Ishikawa (cell line): ENCODE measurements around the gene ALAD.

Source experiments
- CEBPB ChIP-seq: IDR thresholded peaks from 2 replicates; pipeline ENCODE4 v1.6.1; 2012
- CREB1 ChIP-seq: IDR thresholded peaks from 2 replicates; pipeline ENCODE4 v1.6.1; 2012; ENCODE audit warnings: low read depth
- EGR1 ChIP-seq: IDR thresholded peaks from 2 replicates; pipeline ENCODE4 v1.6.1; 2012
- EP300 ChIP-seq: IDR thresholded peaks from 2 replicates; pipeline ENCODE4 v1.6.1; 2012; ENCODE audit warnings: borderline replicate concordance
- FOXM1 ChIP-seq: IDR thresholded peaks from 2 replicates; pipeline ENCODE4 v1.6.1; 2012; ENCODE audit warnings: low read depth, borderline replicate concordance
- MAX ChIP-seq: IDR thresholded peaks from 2 replicates; pipeline ENCODE4 v1.6.1; 2012
- NFIC ChIP-seq: IDR thresholded peaks from 2 replicates; pipeline ENCODE4 v1.6.1; 2012
- RAD21 ChIP-seq: IDR thresholded peaks from 2 replicates; pipeline ENCODE4 v1.6.1; 2012; ENCODE audit warnings: low read depth
- REST ChIP-seq: IDR thresholded peaks from 2 replicates; pipeline ENCODE4 v1.6.1; 2012; ENCODE audit warnings: low read depth, mild to moderate bottlenecking
- TAF1 ChIP-seq: IDR thresholded peaks from 2 replicates; pipeline ENCODE4 v1.6.1; 2012; ENCODE audit warnings: low read depth, mild to moderate bottlenecking
- TCF12 ChIP-seq: IDR thresholded peaks from 2 replicates; pipeline ENCODE4 v1.6.1; 2012; ENCODE audit warnings: low read depth
- TEAD4 ChIP-seq: IDR thresholded peaks from 2 replicates; pipeline ENCODE4 v1.6.1; 2012
- USF1 ChIP-seq: IDR thresholded peaks from 2 replicates; pipeline ENCODE4 v1.6.1; 2012
- YY1 ChIP-seq: IDR thresholded peaks from 2 replicates; pipeline ENCODE4 v1.6.1; 2012; ENCODE audit warnings: low read depth
- ZBTB7A ChIP-seq: IDR thresholded peaks from 2 replicates; pipeline ENCODE4 v1.6.1; 2012; ENCODE audit warnings: low read depth

ALAD gene

GRCh38 chr9:113397203-113397631 lies 3.9 kb downstream of the ALAD start:
- TF ChIP-seq CREB1: no peak
- no peak for TF ChIP-seq CEBPB
- no peak for TF ChIP-seq RAD21
- no peak for TF ChIP-seq ZBTB7A
- TF ChIP-seq FOXM1: no peak
- no peak for TF ChIP-seq EP300
- no peak for TF ChIP-seq TAF1
- no peak for TF ChIP-seq TEAD4
- TF ChIP-seq EGR1: no peak
- no peak for TF ChIP-seq YY1
- TF ChIP-seq MAX: no peak
- TF ChIP-seq REST: no peak
- TF ChIP-seq TCF12: no peak
- no peak for TF ChIP-seq NFIC
- no peak for TF ChIP-seq USF1

- TF ChIP-seq CEBPB: no peak
- TF ChIP-seq TAF1: no peak
- TF ChIP-seq EGR1: no peak
- no peak for TF ChIP-seq FOXM1
- no peak for TF ChIP-seq TCF12
- TF ChIP-seq ZBTB7A: no peak
- no peak for TF ChIP-seq TEAD4
- TF ChIP-seq NFIC: no peak
- TF ChIP-seq USF1: no peak
- no peak for TF ChIP-seq MAX
- no peak for TF ChIP-seq RAD21
- no peak for TF ChIP-seq YY1
- TF ChIP-seq EP300: no peak
- no peak for TF ChIP-seq REST
- no peak for TF ChIP-seq CREB1
Observed at GRCh38 chr9:113395000-113395861, 5.9 kb downstream of the ALAD start.

GRCh38 chr9:113393281-113393680 lies 7.8 kb downstream of the ALAD start:
- TF ChIP-seq USF1: no peak
- no peak for TF ChIP-seq ZBTB7A
- no peak for TF ChIP-seq TCF12
- TF ChIP-seq MAX: no peak
- no peak for TF ChIP-seq TEAD4
- TF ChIP-seq CREB1: no peak
- no peak for TF ChIP-seq YY1
- TF ChIP-seq EP300: no peak
- no peak for TF ChIP-seq EGR1
- no peak for TF ChIP-seq NFIC
- TF ChIP-seq RAD21: no peak
- no peak for TF ChIP-seq FOXM1
- TF ChIP-seq TAF1: no peak
- TF ChIP-seq CEBPB: no peak
- TF ChIP-seq REST: no peak
